A673 (cell line): Measurements from ENCODE around the gene PSMG3. TPM values are rescaled to one million over a fixed set of nuclear protein-coding genes. Genes with fewer than 3 reads are reported as not detected.

Experiments used
- BruUV-seq: library from RNA; stranded (reverse); fragments of 400-500 nt; replicated peaks from 2 replicates; lab custom pipeline; 2021; lab: Mats Ljungman, UMichigan
- CTCF ChIA-PET: fragments of 300-600 bp; sonication (Branson Sonifier 250); formaldehyde crosslinking; loops from one replicate; lab custom pipeline; 2022; ENCODE audit warnings: antibody characterized with exemption; lab: Charles Lee
- POLR2A ChIA-PET: fragments of 300-600 bp; sonication (Branson Sonifier 250); formaldehyde crosslinking; loops from one replicate; lab custom pipeline; 2022; ENCODE audit warnings: antibody characterized with exemption; ENCODE audit not compliant: low non-redundant PET; lab: Charles Lee
- DNase-seq: peaks from one replicate; pipeline ENCODE4 v3.0.0-alpha.2; 2015; ENCODE audit warnings: low spot score
- H3K27ac ChIP-seq: fragments of 200-600 bp; sonication (generic); 2 replicates; pipeline ENCODE4 v1.5.1; 2016; ENCODE audit warnings: mixed run types, low read depth, mild to moderate bottlenecking, mixed read lengths, antibody characterized with exemption, low read length; ENCODE audit not compliant: poor library complexity, severe bottlenecking
- H3K27me3 ChIP-seq: fragments of 200-600 bp; sonication (generic); replicated peaks from 2 replicates; pipeline ENCODE4 v1.6.1; 2017; ENCODE audit warnings: mixed run types, low read depth, mild to moderate bottlenecking, mixed read lengths, antibody characterized with exemption, low read length; ENCODE audit not compliant: insufficient read depth, poor library complexity
- H3K36me3 ChIP-seq: fragments of 200-600 bp; sonication (generic); 2 replicates; pipeline ENCODE4 v1.6.1; 2016; ENCODE audit warnings: mixed run types, mild to moderate bottlenecking, mixed read lengths, antibody characterized with exemption, low read length; ENCODE audit not compliant: insufficient read depth, poor library complexity, severe bottlenecking
- H3K4me1 ChIP-seq: fragments of 200-600 bp; sonication (generic); 2 replicates; pipeline ENCODE4 v1.6.1; 2017; ENCODE audit warnings: mixed run types, mild to moderate bottlenecking, mixed read lengths, antibody characterized with exemption, low read length; ENCODE audit not compliant: insufficient read depth, poor library complexity, severe bottlenecking
- H3K4me3 ChIP-seq: fragments of 200-600 bp; sonication (generic); 2 replicates; pipeline ENCODE4 v1.5.1; 2016; ENCODE audit warnings: low read depth, mixed run types, mild to moderate bottlenecking, mixed read lengths, low read length; ENCODE audit not compliant: poor library complexity, severe bottlenecking
- H3K9me3 ChIP-seq: fragments of 200-600 bp; sonication (generic); 2 replicates; pipeline ENCODE4 v1.6.1; 2016; ENCODE audit warnings: mixed run types, low read depth, mild to moderate bottlenecking, mixed read lengths, antibody characterized with exemption, low read length; ENCODE audit not compliant: poor library complexity, severe bottlenecking
- CTCF ChIP-seq: fragments of 300-800, 200-600 bp; sonication (generic); conservative IDR thresholded peaks from 2 replicates; pipeline ENCODE4 v1.5.1; 2017; ENCODE audit warnings: low read depth, mild to moderate bottlenecking, antibody characterized with exemption, low read length, moderate library complexity, mixed read lengths
- EZH2 ChIP-seq: fragments of 200-600 bp; sonication (generic); IDR thresholded peaks from 2 replicates; pipeline ENCODE4 v1.6.1; 2017; ENCODE audit warnings: borderline replicate concordance, low read depth, mild to moderate bottlenecking, mixed read lengths, antibody characterized with exemption, low read length; ENCODE audit not compliant: poor library complexity, severe bottlenecking
- intact Hi-C: fragments of 100-400 bp; cut with micrococcal nuclease; formaldehyde crosslinking; loops from one replicate; pipeline ENCODE4 v1.10.0; 2022; ENCODE audit not compliant: unreplicated experiment
- total RNA-seq: library from RNA; stranded (reverse); gene quantifications from 2 replicates; pipeline ENCODE4 v1.2.3, GENCODE V29; 2021

The PSMG3 gene
- total RNA-seq, 1 experiment from 2014 or later = 54.9 TPM

- intact Hi-C loops = no loop called here
Observed at GRCh38 chr7:1569440-1569832, 396 bp downstream of the PSMG3 start.

GRCh38 chr7:1569016-1569415 lies 816 bp downstream of the PSMG3 start:
- Histone ChIP-seq H3K9me3 (no peaks in the 10 kb centered on the region), H3K27ac (peak overlapping the region; percentile 95), H3K4me3 (peak overlapping the region; percentile 97), H3K36me3 (peaks cover 5% of the 10 kb centered on the region), H3K4me1 (peaks cover 35% of the 10 kb centered on the region), H3K27me3 (no peaks in the 10 kb centered on the region)
- no peak for TF ChIP-seq EZH2
- TF ChIP-seq CTCF = no peak
- intact Hi-C loops = no loop called here
- CTCF ChIA-PET = no interaction called here
- DNase-seq = peak; percentile 27
- POLR2A ChIA-PET = no interaction called here
- TSS peak; percentile 89 for BruUV-seq

More at GRCh38 chr7:1569440-1569832, 396 bp downstream of the PSMG3 start:
- H3K27me3 ChIP-seq = no peaks in the 10 kb centered on the region
- no peak for TF ChIP-seq CTCF
- peak overlapping the region; percentile 97 for H3K4me3 ChIP-seq
- peaks cover 35% of the 10 kb centered on the region for H3K4me1 ChIP-seq
- H3K9me3 ChIP-seq = no peaks in the 10 kb centered on the region
- BruUV-seq = no TSS peak
- POLR2A ChIA-PET = no interaction called here
- peak overlapping the region; percentile 95 for H3K27ac ChIP-seq
- peaks cover 5% of the 10 kb centered on the region for H3K36me3 ChIP-seq
- CTCF ChIA-PET = no interaction called here
- no peak for DNase-seq

DNA sequence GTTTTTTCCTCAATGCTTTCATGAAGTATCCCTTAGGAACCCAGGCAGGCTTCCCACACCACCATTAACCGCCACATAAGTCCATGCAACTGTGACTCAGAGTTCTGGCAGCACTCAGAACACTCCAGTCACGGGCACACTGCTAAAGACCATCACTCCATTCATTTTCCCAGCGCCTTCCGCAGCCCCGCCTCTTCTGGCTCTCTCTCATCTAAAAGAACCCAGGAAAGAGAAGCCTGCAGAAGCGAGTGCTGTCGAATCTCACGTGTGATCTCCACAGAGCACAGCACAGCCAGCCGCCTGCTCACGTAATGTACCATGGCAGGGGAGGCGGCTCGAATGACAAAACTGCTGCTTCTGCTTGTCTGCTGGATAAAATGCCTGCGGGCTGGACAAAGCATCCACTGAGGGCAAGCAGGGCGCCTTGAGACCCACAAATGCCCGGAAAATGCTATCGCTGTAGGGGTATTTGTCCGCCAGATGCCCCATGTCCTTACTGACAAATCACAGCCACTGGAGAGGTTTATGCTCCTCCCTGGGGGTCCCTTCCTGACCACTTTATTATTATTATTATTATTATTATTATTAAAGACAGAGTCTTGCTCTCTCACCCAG lies 1.8 kb downstream of the PSMG3 start:
- BruUV-seq = no TSS peak
- peaks cover 5% of the 10 kb centered on the region for H3K36me3 ChIP-seq
- CTCF ChIA-PET = no interaction called here
- TF ChIP-seq CTCF = no peak
- TF ChIP-seq EZH2 = no peak
- POLR2A ChIA-PET = no interaction called here
- peak; percentile 87 for DNase-seq
- intact Hi-C loops = no loop called here
- peaks cover 35% of the 10 kb centered on the region for H3K4me1 ChIP-seq
- peak overlapping the region; percentile 68 for H3K27ac ChIP-seq
- no peaks in the 10 kb centered on the region for H3K9me3 ChIP-seq
- H3K4me3 ChIP-seq = peak overlapping the region; percentile 30
- H3K27me3 ChIP-seq = no peaks in the 10 kb centered on the region
